ENCODE results near the gene GLUL.

GLUL gene

GRCh38 chr1:182408435-182409075, 17.0 kb upstream of the GLUL start:
- no peak for TF ChIP-seq CTCF (IDR thresholded peaks at IDR 0.05; ENCODE audit: insufficient read depth, low read length, missing control alignments)
- ChIA-PET CTCF (interaction anchor here (0.7 to 5.0 kb wide), 3 partner anchors 10 to 265 kb away, joined by 3 to 25 read pairs (median 12); no protein-coding TSS in a partner anchor), POLR2A (no interaction called here)
- no peak for DNase-seq (ENCODE audit: low read depth, low spot score)
- no peak overlapping the region for H3K4me3 ChIP-seq (ENCODE audit: low read depth, low read length)

GRCh38 chr1:182407724-182408123, 16.1 kb upstream of the GLUL start:
- CTCF ChIA-PET: interaction anchor here (3.0 to 5.0 kb wide), 2 partner anchors 11 to 264 kb away, joined by 12 to 25 read pairs; no protein-coding TSS in a partner anchor

GRCh38 chr1:182406012-182406411, 14.4 kb upstream of the GLUL start:
- POLR2A ChIA-PET: no interaction called here
- no peak for DNase-seq (ENCODE audit: low read depth, low spot score)
- no peak overlapping the region for H3K4me3 ChIP-seq (ENCODE audit: low read depth, low read length)
- CTCF ChIA-PET: interaction anchor here (1.3 to 5.0 kb wide), 3 partner anchors 9 to 263 kb away, joined by 3 to 25 read pairs (median 12); no protein-coding TSS in a partner anchor
- TF ChIP-seq CTCF (IDR thresholded peaks at IDR 0.05; ENCODE audit: insufficient read depth, low read length, missing control alignments): no peak

More at GRCh38 chr1:182407724-182408123, 16.1 kb upstream of the GLUL start:
- no peak for DNase-seq (ENCODE audit: low read depth, low spot score)
- H3K4me3 ChIP-seq (ENCODE audit: low read depth, low read length): no peak overlapping the region
- POLR2A ChIA-PET: no interaction called here
- TF ChIP-seq CTCF (IDR thresholded peaks at IDR 0.05; ENCODE audit: insufficient read depth, low read length, missing control alignments): no peak

- no peak overlapping the region for H3K4me3 ChIP-seq (ENCODE audit: low read depth, low read length)
- no peak for TF ChIP-seq CTCF (IDR thresholded peaks at IDR 0.05; ENCODE audit: insufficient read depth, low read length, missing control alignments)
- DNase-seq (ENCODE audit: low read depth, low spot score): no peak
- CTCF ChIA-PET: interaction anchor here (1.2 to 5.0 kb wide), 3 partner anchors 9 to 327 kb away, joined by 3 to 25 read pairs (median 7); no protein-coding TSS in a partner anchor
- POLR2A ChIA-PET: no interaction called here
These were observed 14.0 kb upstream of the GLUL start for GRCh38 chr1:182405578-182405977.

GRCh38 chr1:182404781-182405180, 13.2 kb upstream of the GLUL start:
- TF ChIP-seq CTCF (IDR thresholded peaks at IDR 0.05; ENCODE audit: insufficient read depth, low read length, missing control alignments): no peak
- POLR2A ChIA-PET: no interaction called here
- no peak for DNase-seq (ENCODE audit: low read depth, low spot score)
- CTCF ChIA-PET: interaction anchor here (1.2 to 5.0 kb wide), 3 partner anchors 8 to 326 kb away, joined by 3 to 25 read pairs (median 7); no protein-coding TSS in a partner anchor
- H3K4me3 ChIP-seq (ENCODE audit: low read depth, low read length): no peak overlapping the region

- ChIA-PET POLR2A (interaction anchor here (2.1 kb wide), 1 partner anchor 9 kb away, joined by 5 read pairs; the partner anchor contains the start of gene GLUL), CTCF (interaction anchor here (1.5 to 12.2 kb wide), 3 partner anchors 13 to 317 kb away, joined by 3 to 504 read pairs (median 205); no protein-coding TSS in a partner anchor)
- TF ChIP-seq CTCF (IDR thresholded peaks at IDR 0.05; ENCODE audit: insufficient read depth, low read length, missing control alignments): no peak
- DNase-seq (ENCODE audit: low read depth, low spot score): no peak
- no peak within 1 kb of the TSS for H3K4me3 ChIP-seq (ENCODE audit: low read depth, low read length)
These were observed 9.0 kb upstream of the GLUL start, which contains the start of gene TEDDM1 for GRCh38 chr1:182400567-182400966. TEDDM1 (minus strand) TSS chr1:182400667; CDS start chr1:182400485, 182 bp downstream.

All from AG04449 (cell line).